ENCODE data around the gene TBC1D5.

GRCh38 chr3:17156864-17157263 lies 585.6 kb downstream of the TBC1D5 start:
- no peak for TF ChIP-seq CTCF (IDR thresholded peaks at IDR 0.05)
- TF ChIP-seq POLR2A (IDR thresholded peaks at IDR 0.05) = no peak
- TF ChIP-seq POLR2AphosphoS5 (IDR thresholded peaks at IDR 0.05) = no peak

All from breast epithelium (tissue), 3 donors.